B cell (primary cell): ENCODE results near the gene CLEC4M. TPM values are rescaled to one million over a fixed set of nuclear protein-coding genes. Genes with fewer than 3 reads are reported as not detected.

Experiments used
- ATAC-seq: fragments of 200-7000 bp; cut with Tn5 transposase; one replicate; pipeline ENCODE4 v1.10.0; 2021; ENCODE audit warnings: low read depth, mild to moderate bottlenecking, moderate number of reproducible peaks, moderate library complexity
- CTCF ChIA-PET: fragments of 350-600 bp; sonication (Branson Sonifier 250); formaldehyde crosslinking; loops from one replicate; lab custom pipeline; 2021; ENCODE audit warnings: antibody characterized with exemption, inconsistent platforms; lab: Charles Lee
- POLR2A ChIA-PET: fragments of 350-600 bp; sonication (Branson Sonifier 250); formaldehyde crosslinking; loops from one replicate; lab custom pipeline; 2021; ENCODE audit warnings: antibody characterized with exemption; lab: Charles Lee
- DNase-seq: peaks from one replicate; pipeline ENCODE4 v3.0.0; 2013
- H2AFZ ChIP-seq: 2 replicates; pipeline ENCODE4 v1.6.1; 2012; ENCODE audit warnings: mild to moderate bottlenecking, low read depth, low read length; ENCODE audit not compliant: insufficient read depth, poor library complexity, severe bottlenecking
- H3K27ac ChIP-seq, 2 donors: 1 replicate in 1 of 2; 2 replicates in 1 of 2; pipeline ENCODE4 v1.5.1; 2012 to 2013; ENCODE audit warnings: low read length in 2 of 2, mild to moderate bottlenecking in 2 of 2, moderate library complexity in 1 of 2
- H3K27me3 ChIP-seq, 4 experiments: fragments of 200-600 bp in 1 of 4; sonication (generic) in 1 of 4; replicated peaks in 1 of 4; 1 replicate in 2 of 4; 2 replicates in 2 of 4; pipeline versions ENCODE4 v1.6.1 to v1.7.0; 2013 to 2016; ENCODE audit warnings: low read length in 3 of 4, mild to moderate bottlenecking in 2 of 4, mixed read lengths in 1 of 4, moderate library complexity in 1 of 4; ENCODE audit not compliant: insufficient read depth in 4 of 4, control insufficient read depth in 3 of 4; ENCODE audit errors: control extremely low read depth in 1 of 4
- H3K36me3 ChIP-seq, 2 experiments: replicated peaks in 1 of 2; 1 replicate in 1 of 2; 2 replicates in 1 of 2; pipeline versions ENCODE4 v1.6.1 to v1.7.1; 2013; ENCODE audit warnings: low read length in 1 of 2; ENCODE audit not compliant: insufficient read depth in 2 of 2, control insufficient read depth in 1 of 2; ENCODE audit errors: control extremely low read depth in 1 of 2, extremely low read depth in 1 of 2
- H3K4me1 ChIP-seq, 2 donors: fragments of 200-600 bp in 1 of 2; sonication (generic) in 1 of 2; 1 replicate in 1 of 2; 2 replicates in 1 of 2; pipeline versions ENCODE4 v1.5.1 to v1.6.1; 2013 to 2017; ENCODE audit warnings: low read length in 2 of 2; ENCODE audit not compliant: control insufficient read depth in 2 of 2, insufficient read depth in 2 of 2
- H3K4me2 ChIP-seq: replicated peaks from 2 replicates; pipeline ENCODE3; 2012; ENCODE audit warnings: mild to moderate bottlenecking, low read depth, low read length; ENCODE audit not compliant: poor library complexity, severe bottlenecking
- H3K4me3 ChIP-seq, 5 experiments: fragments of 200-600 bp in 1 of 5; sonication (generic) in 1 of 5; 1 replicate in 3 of 5; 2 replicates in 2 of 5; pipeline versions ENCODE4 v1.5.1 to v1.7.0; 2011 to 2016; ENCODE audit warnings: low read length in 4 of 5, mild to moderate bottlenecking in 4 of 5, low read depth in 2 of 5, control low read depth in 1 of 5, moderate library complexity in 1 of 5; ENCODE audit not compliant: insufficient read depth in 1 of 5; ENCODE audit errors: control extremely low read depth in 1 of 5, extremely low read depth in 1 of 5
- H3K79me2 ChIP-seq: fragments of 200-600 bp; sonication (generic); one replicate; pipeline ENCODE4 v1.6.0; 2016; ENCODE audit warnings: low read length; ENCODE audit not compliant: control insufficient read depth, insufficient read depth
- H3K9ac ChIP-seq: fragments of 200-600 bp; sonication (generic); 2 replicates; pipeline ENCODE4 v1.6.1; 2017; ENCODE audit warnings: mild to moderate bottlenecking, low read length, moderate library complexity
- H3K9me3 ChIP-seq, 3 donors: one replicate each; pipeline versions ENCODE4 v1.6.1 to v1.7.1; 2013; ENCODE audit warnings: low read length in 2 of 3; ENCODE audit not compliant: control insufficient read depth in 2 of 3, insufficient read depth in 1 of 3; ENCODE audit errors: control extremely low read depth in 1 of 3
- H4K20me1 ChIP-seq: 2 replicates; pipeline ENCODE4 v1.6.0; 2012; ENCODE audit warnings: mild to moderate bottlenecking, low read length; ENCODE audit not compliant: insufficient read depth, control insufficient read depth, poor library complexity, severe bottlenecking
- H3K27ac Mint-ChIP-seq: one replicate; pipeline ENCODE4 v1.8.0; 2021; ENCODE audit warnings: mixed read lengths
- H3K27me3 Mint-ChIP-seq: one replicate; pipeline ENCODE4 v1.8.0; 2021; ENCODE audit warnings: mixed read lengths
- H3K4me1 Mint-ChIP-seq: one replicate; pipeline ENCODE4 v1.8.0; 2021; ENCODE audit warnings: mixed read lengths
- H3K4me3 Mint-ChIP-seq: one replicate; pipeline ENCODE4 v1.8.0; 2021; ENCODE audit warnings: mixed read lengths
- H3K9me3 Mint-ChIP-seq: one replicate; pipeline ENCODE4 v1.8.0; 2022; ENCODE audit warnings: mixed read lengths; ENCODE audit not compliant: insufficient read depth
- CTCF ChIP-seq: fragments of 200-600 bp; IDR thresholded peaks from one replicate; pipeline ENCODE4 v1.8.0; 2022; ENCODE audit warnings: antibody characterized with exemption, mild to moderate bottlenecking
- EZH2 ChIP-seq: IDR thresholded peaks from 2 replicates; pipeline ENCODE4 v1.6.1; 2012; ENCODE audit warnings: borderline replicate concordance, low read depth, mild to moderate bottlenecking, moderate library complexity, low read length; ENCODE audit not compliant: insufficient read depth, poor library complexity, severe bottlenecking
- WGBS: methylation state at CpG from one replicate; pipeline ENCODE4 v1.1.5; 2013; ENCODE audit warnings: missing lambda C conversion rate; ENCODE audit not compliant: insufficient coverage; 5-methylcytosine and 5-hydroxymethylcytosine counted together
- intact Hi-C: fragments of 100-400 bp; cut with micrococcal nuclease; formaldehyde crosslinking; loops from one replicate; pipeline ENCODE4 v1.10.0; 2022
- polyA minus RNA-seq: library from RNA; depleted of rRNA, polyadenylated mRNA; stranded (reverse); fragments of >200 nt; gene quantifications from 2 replicates; pipeline ENCODE4 v1.2.3, GENCODE V29; 2012
- polyA plus RNA-seq: library from polyadenylated mRNA; depleted of rRNA; stranded (reverse); fragments of >200 nt; gene quantifications from 2 replicates; pipeline ENCODE4 v1.2.3, GENCODE V29; 2012
- total RNA-seq, 2 donors: library from RNA; stranded (reverse); fragments of 120-200 nt in 1 of 2; gene quantifications; 1 replicate in 1 of 2; 2 replicates in 1 of 2; pipeline versions ENCODE4 v1.2.3 to v1.2.4, GENCODE V29; 2013 to 2022

Gene CLEC4M
- total RNA-seq (0.52 TPM in 1 of 2 replicates, not detected in the other), polyA plus RNA-seq (0.10 TPM in 1 of 2 replicates, not detected in the other), polyA minus RNA-seq (not detected in 2 replicates)
- total RNA-seq (2013): 0.19 TPM

- no peaks in the 10 kb centered on the region for H3K36me3 ChIP-seq
- ChIA-PET POLR2A (no interaction called here), CTCF (interaction anchor here (1.2 kb wide), 1 partner anchor 35 kb away, joined by 3 read pairs; no protein-coding TSS in a partner anchor)
- no peak within 1 kb of the TSS for H2AFZ ChIP-seq
- H3K27ac Mint-ChIP-seq: no peak within 1 kb of the TSS
- peaks cover 6 to 21% (median 14%) of the 10 kb centered on the region in 3 donors for H3K9me3 ChIP-seq
- WGBS: 90% methylated on average over 3 of the region's 8 CpGs
- peaks cover 6 to 10% of the 10 kb centered on the region in 2 donors for H3K4me1 ChIP-seq
- no peak within 1 kb of the TSS for H3K4me3 Mint-ChIP-seq
- peaks cover 0 to 15% (median 4%) of the 10 kb centered on the region in 4 experiments for H3K27me3 ChIP-seq
- no peak within 1 kb of the TSS for H3K4me2 ChIP-seq
- no peak within 1 kb of the TSS for H3K4me3 ChIP-seq
- no peaks in the 10 kb centered on the region for H3K79me2 ChIP-seq
- intact Hi-C loops: no loop called here
- no peaks in the 10 kb centered on the region for H4K20me1 ChIP-seq
- H3K9ac ChIP-seq: no peak within 1 kb of the TSS
- DNase-seq (no peak), ATAC-seq (no peak)
- H3K27me3 Mint-ChIP-seq: peaks cover 20% of the 10 kb centered on the region
- H3K4me1 Mint-ChIP-seq: peaks cover 13% of the 10 kb centered on the region
- H3K27ac ChIP-seq: no peak within 1 kb of the TSS
- H3K9me3 Mint-ChIP-seq: peaks cover 10% of the 10 kb centered on the region
- TF ChIP-seq CTCF: no peak
- TF ChIP-seq EZH2: no peak
Measured at GRCh38 chr19:7762719-7763293, at the start of gene CLEC4M. Gene CLEC4M (plus strand): TSS chr19:7763243. CDS start chr19:7763267, 24 bp downstream.

- Histone ChIP-seq H3K9me3 (peaks cover 2 to 14% (median 6%) of the 10 kb centered on the region in 3 donors), H3K36me3 (no peaks in the 10 kb centered on the region), H3K27ac (peak overlapping the region in 1 of 2 donors; percentile 12), H3K79me2 (peaks cover 3% of the 10 kb centered on the region), H2AFZ (no peak overlapping the region), H3K4me1 (peaks cover 47 to 82% of the 10 kb centered on the region in 2 donors), H3K27me3 (no peaks in the 10 kb centered on the region), H3K9ac (no peak overlapping the region), H3K4me3 (no peak overlapping the region), H3K4me2 (peak overlapping the region; percentile 5), H4K20me1 (no peaks in the 10 kb centered on the region)
- Mint-ChIP-seq H3K27me3 (no peaks in the 10 kb centered on the region), H3K27ac (no peak overlapping the region), H3K9me3 (peaks cover 4% of the 10 kb centered on the region), H3K4me3 (no peak overlapping the region), H3K4me1 (peaks cover 55% of the 10 kb centered on the region)
- no CpG with 5 or more reads among the region's 1 CpG for WGBS
- ATAC-seq (no peak), DNase-seq (no peak)
- TF ChIP-seq EZH2 (no peak), CTCF (no peak)
- POLR2A ChIA-PET: interaction anchor here (0.7 kb wide), 1 partner anchor 1756 kb away, joined by 4 read pairs; no protein-coding TSS in a partner anchor
- intact Hi-C loops: loop anchor here (5.0 kb wide), 1 partner anchor 33 kb away; the partner anchor contains the start of gene TRAPPC5
- CTCF ChIA-PET: no interaction called here
Measured at GRCh38 chr19:7715671-7716070, 47.4 kb upstream of the CLEC4M start.
